ENCODE measurements around the gene FCN1.

FCN1 gene

DNA sequence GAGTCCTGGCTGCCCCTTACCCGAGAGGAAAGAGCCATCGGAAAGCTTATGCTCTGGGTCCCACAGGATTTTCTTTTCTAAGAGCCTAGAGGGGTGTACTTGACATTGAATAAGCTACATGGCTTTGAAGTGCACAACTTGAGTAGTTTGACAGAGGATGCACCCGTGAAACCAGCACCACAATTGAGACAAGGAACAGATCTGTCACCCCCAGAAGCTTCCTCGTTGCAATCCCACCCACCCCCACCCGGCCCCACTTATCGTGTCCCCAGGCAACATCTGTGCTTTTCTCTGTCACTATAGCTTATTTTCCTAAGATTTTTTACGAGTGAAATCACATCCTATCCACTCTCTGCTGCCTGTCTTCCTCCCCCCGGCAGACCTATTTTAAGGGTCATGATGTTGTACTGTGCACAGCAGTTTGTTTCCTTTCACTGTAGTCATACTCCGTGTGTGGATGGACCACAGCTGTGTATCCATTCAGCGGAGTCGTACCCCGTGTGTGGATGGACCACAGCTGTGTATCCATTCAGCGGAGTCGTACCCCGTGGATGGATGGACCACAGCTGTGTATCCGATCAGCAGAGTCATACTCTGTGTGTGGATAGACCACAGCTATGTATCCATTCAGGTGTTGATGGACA, 45.9 kb downstream of the FCN1 start:
- Histone ChIP-seq H2AFZ (ENCODE audit: low read length) (no peak overlapping the region), H3K27ac (ENCODE audit: low read length) (no peak overlapping the region), H3K4me1 (ENCODE audit: low read length) (no peaks in the 10 kb centered on the region), H3K4me2 (ENCODE audit: low read depth, low read length) (no peak overlapping the region), H3K9me3 (replicated peaks; ENCODE audit: insufficient read depth, low read length) (no peaks in the 10 kb centered on the region), H3K79me2 (ENCODE audit: low read length) (no peaks in the 10 kb centered on the region), H4K20me1 (ENCODE audit: insufficient read depth, low read length) (no peaks in the 10 kb centered on the region), H3K27me3 (replicated peaks; ENCODE audit: insufficient read depth, low read length) (peaks cover 64% of the 10 kb centered on the region), H3K36me3 (replicated peaks; ENCODE audit: insufficient read depth, low read length) (no peaks in the 10 kb centered on the region), H3K9me2 (replicated peaks; ENCODE audit: insufficient read depth, low read length) (no peaks in the 10 kb centered on the region), H3K4me3 (ENCODE audit: low read length) (peak overlapping the region; percentile 4; the same call in 1 of the 2 replicates), H3F3A (ENCODE audit: insufficient read depth, low read length) (no peaks in the 10 kb centered on the region), H3K9ac (ENCODE audit: low read length) (no peak overlapping the region)
- no peak for DNase-seq
- no peak for TF ChIP-seq EZH2 (optimal IDR thresholded peaks at IDR 0.05; ENCODE audit: low read depth, low read length)
- TF ChIP-seq CTCF (IDR thresholded peaks at IDR 0.05; ENCODE audit: low read length), result no peak
- no peak for TF ChIP-seq EZH2phosphoT487 (IDR thresholded peaks at IDR 0.05; ENCODE audit: low read length)

- no peak overlapping the region for H3K9ac ChIP-seq (ENCODE audit: low read length)
- TF ChIP-seq EZH2phosphoT487 (IDR thresholded peaks at IDR 0.05; ENCODE audit: low read length) (no peak), EZH2 (optimal IDR thresholded peaks at IDR 0.05; ENCODE audit: low read depth, low read length) (no peak), CTCF (IDR thresholded peaks at IDR 0.05; ENCODE audit: low read length) (no peak)
- H3K4me2 ChIP-seq (ENCODE audit: low read depth, low read length), result no peak overlapping the region
- H3K79me2 ChIP-seq (ENCODE audit: low read length), result no peaks in the 10 kb centered on the region
- H3K9me2 ChIP-seq (replicated peaks; ENCODE audit: insufficient read depth, low read length), result no peaks in the 10 kb centered on the region
- no peak overlapping the region for H3K4me3 ChIP-seq (ENCODE audit: low read length)
- H2AFZ ChIP-seq (ENCODE audit: low read length), result no peak overlapping the region
- H3K4me1 ChIP-seq (ENCODE audit: low read length), result no peaks in the 10 kb centered on the region
- DNase-seq, result no peak
- H3K9me3 ChIP-seq (replicated peaks; ENCODE audit: insufficient read depth, low read length), result no peaks in the 10 kb centered on the region
- no peaks in the 10 kb centered on the region for H3K36me3 ChIP-seq (replicated peaks; ENCODE audit: insufficient read depth, low read length)
- peaks cover 62% of the 10 kb centered on the region for H3K27me3 ChIP-seq (replicated peaks; ENCODE audit: insufficient read depth, low read length)
- H4K20me1 ChIP-seq (ENCODE audit: insufficient read depth, low read length), result no peaks in the 10 kb centered on the region
- no peak overlapping the region for H3K27ac ChIP-seq (ENCODE audit: low read length)
- H3F3A ChIP-seq (ENCODE audit: insufficient read depth, low read length), result no peaks in the 10 kb centered on the region
These were observed 46.7 kb downstream of the FCN1 start for GRCh38 chr9:134870746-134871662.

DNA sequence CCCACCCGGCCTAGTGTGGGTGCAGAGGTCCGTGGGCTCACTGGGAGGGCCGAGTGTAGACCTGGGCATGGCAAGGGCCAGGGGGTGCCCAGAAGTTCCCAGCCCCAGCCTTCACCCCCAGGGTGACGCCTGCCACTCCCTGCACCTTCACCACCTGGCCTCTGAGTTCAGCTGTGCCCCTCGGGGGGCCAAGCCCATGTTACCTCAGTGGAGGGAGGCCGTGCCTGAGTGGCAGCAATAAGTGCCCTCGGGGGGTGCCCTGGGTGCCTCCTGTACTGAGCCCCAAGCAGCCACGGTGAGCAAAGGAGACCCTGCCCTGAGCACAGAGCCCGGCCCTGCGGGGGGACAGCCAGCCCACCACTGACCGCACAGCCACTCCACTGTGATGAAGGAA, 47.4 kb downstream of the FCN1 start:
- no peak for DNase-seq
- Histone ChIP-seq H2AFZ (ENCODE audit: low read length) (no peak overlapping the region), H3K9ac (ENCODE audit: low read length) (no peak overlapping the region), H3K36me3 (replicated peaks; ENCODE audit: insufficient read depth, low read length) (no peaks in the 10 kb centered on the region), H3K27ac (ENCODE audit: low read length) (no peak overlapping the region), H4K20me1 (ENCODE audit: insufficient read depth, low read length) (no peaks in the 10 kb centered on the region), H3F3A (ENCODE audit: insufficient read depth, low read length) (no peaks in the 10 kb centered on the region), H3K9me2 (replicated peaks; ENCODE audit: insufficient read depth, low read length) (no peaks in the 10 kb centered on the region), H3K9me3 (replicated peaks; ENCODE audit: insufficient read depth, low read length) (no peaks in the 10 kb centered on the region), H3K27me3 (replicated peaks; ENCODE audit: insufficient read depth, low read length) (peaks cover 58% of the 10 kb centered on the region), H3K79me2 (ENCODE audit: low read length) (no peaks in the 10 kb centered on the region), H3K4me1 (ENCODE audit: low read length) (no peaks in the 10 kb centered on the region), H3K4me2 (ENCODE audit: low read depth, low read length) (no peak overlapping the region), H3K4me3 (ENCODE audit: low read length) (no peak overlapping the region)
- TF ChIP-seq EZH2 (optimal IDR thresholded peaks at IDR 0.05; ENCODE audit: low read depth, low read length) (no peak), CTCF (IDR thresholded peaks at IDR 0.05; ENCODE audit: low read length) (no peak), EZH2phosphoT487 (IDR thresholded peaks at IDR 0.05; ENCODE audit: low read length) (no peak)
